Mononuclear cell (primary cell): Measurements from ENCODE around the gene FOXC2. TPM values are rescaled to one million over a fixed set of nuclear protein-coding genes. Genes with fewer than 3 reads are reported as not detected.

Experiments
- H3K27me3 ChIP-seq: 2 replicates; pipeline ENCODE4 v1.6.0; 2011; ENCODE audit warnings: low read length, control low read depth; ENCODE audit not compliant: insufficient read depth
- H3K4me1 ChIP-seq: 2 replicates; pipeline ENCODE4 v1.5.1; 2011; ENCODE audit warnings: mild to moderate bottlenecking, low read length, control low read depth; ENCODE audit not compliant: insufficient read depth
- H3K4me3 ChIP-seq: 2 replicates; pipeline ENCODE4 v1.5.1; 2011; ENCODE audit warnings: mild to moderate bottlenecking, low read length, moderate library complexity
- H3K9me3 ChIP-seq: 2 replicates; pipeline ENCODE4 v1.5.1; 2011; ENCODE audit warnings: low read depth, mild to moderate bottlenecking, control low read depth, low read length
- total RNA-seq: library from RNA; depleted of rRNA; stranded (reverse); fragments of >200 nt; gene quantifications from one replicate; pipeline ENCODE4 v1.2.3, GENCODE V29; 2012

FOXC2 gene
- total RNA-seq, 1 donor, result not detected

DNA sequence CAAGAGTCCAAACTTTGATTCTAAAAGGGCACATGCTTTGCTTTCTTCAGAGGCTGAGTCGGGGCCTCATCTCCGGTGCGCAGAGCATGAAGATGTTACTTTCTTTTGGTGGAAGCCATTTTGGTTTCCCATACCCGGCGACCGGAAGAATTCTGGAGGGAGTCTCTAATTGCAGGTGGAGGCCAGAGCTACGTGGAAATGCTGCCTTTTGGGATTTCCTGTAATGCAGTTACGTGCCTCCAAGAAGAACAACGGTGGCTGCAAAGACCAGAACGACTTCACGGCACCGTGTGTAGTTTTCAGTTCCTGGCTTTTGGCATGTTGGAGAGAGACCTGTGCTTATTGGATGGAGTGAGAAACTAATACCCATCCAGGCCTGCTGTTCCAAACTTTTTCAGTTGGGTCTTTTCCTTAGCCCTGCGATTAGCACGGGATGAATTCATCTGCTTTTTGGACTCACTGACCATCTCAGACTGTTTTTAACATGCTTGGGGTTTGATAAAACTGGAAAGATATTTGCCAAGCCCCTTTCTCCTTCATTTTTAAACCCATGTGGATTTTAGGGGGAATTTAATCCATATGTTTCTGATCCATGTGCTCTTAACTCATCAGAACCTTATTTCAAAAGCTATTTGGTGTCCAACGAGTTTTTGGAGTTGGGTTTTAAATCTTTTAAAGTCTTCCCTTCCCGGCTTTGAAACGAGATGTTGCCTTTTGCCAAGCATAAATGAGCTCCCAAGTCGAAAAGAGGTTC is 30.7 kb downstream of the FOXC2 start:
- Histone ChIP-seq H3K4me3 (no peak overlapping the region), H3K4me1 (no peaks in the 10 kb centered on the region), H3K9me3 (no peaks in the 10 kb centered on the region), H3K27me3 (peaks cover 10% of the 10 kb centered on the region)

- H3K9me3 ChIP-seq, result no peaks in the 10 kb centered on the region
- no peak overlapping the region for H3K4me3 ChIP-seq
- no peaks in the 10 kb centered on the region for H3K4me1 ChIP-seq
- peaks cover 7% of the 10 kb centered on the region for H3K27me3 ChIP-seq
These were observed 31.4 kb downstream of the FOXC2 start for GRCh38 chr16:86597880-86598606.

GRCh38 chr16:86598607-86599565 is 32.3 kb downstream of the FOXC2 start:
- Histone ChIP-seq H3K27me3 (peaks cover 3% of the 10 kb centered on the region), H3K9me3 (no peaks in the 10 kb centered on the region), H3K4me1 (no peaks in the 10 kb centered on the region), H3K4me3 (no peak overlapping the region)

DNA sequence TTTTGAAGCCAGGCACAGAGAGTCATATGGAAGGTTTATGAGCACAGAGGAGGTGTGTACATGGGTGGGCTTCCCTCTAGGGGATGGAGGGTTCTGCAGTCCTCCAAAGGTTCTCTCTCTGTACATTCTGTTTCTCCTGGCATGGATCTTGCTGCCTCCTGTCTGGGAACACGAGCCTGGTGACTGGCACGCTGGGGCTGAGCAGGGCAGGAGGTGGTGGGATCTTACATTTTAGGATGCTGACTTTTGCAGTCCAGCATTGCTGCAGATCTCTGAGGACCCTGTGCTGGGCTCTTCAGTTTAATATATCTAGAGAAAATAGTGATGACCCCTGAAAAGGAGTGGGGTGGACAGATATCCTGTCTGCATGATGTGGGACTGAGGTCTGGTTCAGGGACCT is 34.7 kb downstream of the FOXC2 start:
- H3K27me3 ChIP-seq, result peaks cover 3% of the 10 kb centered on the region

DNA sequence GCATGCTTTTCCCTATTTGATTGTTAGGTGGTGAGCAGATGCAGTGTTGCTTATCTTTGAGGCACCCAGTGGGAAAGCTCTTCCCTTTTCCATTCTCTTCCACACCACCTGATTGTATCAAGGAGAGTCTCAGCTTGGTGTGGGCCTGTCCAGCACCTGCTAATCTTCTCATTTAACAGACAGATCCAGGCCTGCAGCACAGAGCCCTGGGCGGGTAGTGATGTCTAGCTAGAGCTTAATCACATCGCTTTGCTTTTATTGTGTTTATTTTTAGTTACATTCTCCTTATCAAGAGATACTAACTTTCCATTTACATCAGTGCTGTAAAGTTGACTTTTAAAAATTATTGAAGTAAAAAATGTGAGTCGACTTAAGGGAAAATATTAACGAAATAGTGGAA is 35.9 kb downstream of the FOXC2 start:
- H3K27me3 ChIP-seq, result peaks cover 3% of the 10 kb centered on the region
- no peak overlapping the region for H3K4me3 ChIP-seq
- no peaks in the 10 kb centered on the region for H3K9me3 ChIP-seq
- peaks cover 6% of the 10 kb centered on the region for H3K4me1 ChIP-seq

More for the DNA sequence above, 34.7 kb downstream of the FOXC2 start:
- no peak overlapping the region for H3K4me3 ChIP-seq
- no peaks in the 10 kb centered on the region for H3K9me3 ChIP-seq
- H3K4me1 ChIP-seq, result peaks cover 6% of the 10 kb centered on the region

DNA sequence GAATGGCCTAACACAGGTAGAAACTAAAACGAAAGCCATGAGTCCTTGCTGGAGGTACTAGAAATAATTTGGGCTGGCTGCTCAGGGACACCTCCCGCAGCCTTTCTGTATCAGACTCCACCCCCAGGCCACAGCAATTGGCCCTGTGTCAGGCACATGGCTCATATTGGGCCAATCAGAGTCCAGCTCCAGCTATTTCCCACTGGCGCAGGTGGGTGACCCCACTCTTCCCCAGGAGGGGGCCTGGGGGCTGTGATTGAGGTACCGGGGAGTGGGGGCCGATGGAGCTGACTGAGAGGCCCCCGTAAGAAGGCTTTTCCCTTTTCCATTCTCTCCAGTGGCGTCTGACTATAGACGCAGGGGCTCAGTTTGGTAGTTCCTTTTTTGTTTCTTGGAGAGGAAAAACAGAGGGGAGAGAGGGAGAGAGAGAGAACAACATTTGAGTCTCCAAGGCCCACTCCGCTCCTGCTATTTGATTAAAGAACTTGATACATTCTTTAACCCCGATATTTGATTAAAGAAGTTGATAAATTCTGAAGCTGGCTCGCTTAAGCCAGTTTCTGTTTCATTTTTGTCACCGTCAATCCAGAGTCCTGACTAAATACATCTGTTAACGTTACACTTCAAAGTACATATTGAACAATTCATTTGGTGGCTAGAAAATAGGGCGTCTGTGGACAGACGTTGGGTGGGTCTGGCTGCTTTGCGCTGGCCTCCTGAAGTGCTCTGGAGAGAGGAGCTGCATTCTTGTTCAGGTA is 38.0 kb downstream of the FOXC2 start:
- Histone ChIP-seq H3K4me1 (peaks cover 6% of the 10 kb centered on the region), H3K4me3 (peak overlapping the region; percentile 50), H3K9me3 (no peaks in the 10 kb centered on the region), H3K27me3 (peaks cover 3% of the 10 kb centered on the region)

- Histone ChIP-seq H3K4me1 (peaks cover 6% of the 10 kb centered on the region), H3K4me3 (no peak overlapping the region), H3K9me3 (no peaks in the 10 kb centered on the region), H3K27me3 (peaks cover 3% of the 10 kb centered on the region)
These were observed 39.3 kb downstream of the FOXC2 start for GRCh38 chr16:86605950-86606349.

DNA sequence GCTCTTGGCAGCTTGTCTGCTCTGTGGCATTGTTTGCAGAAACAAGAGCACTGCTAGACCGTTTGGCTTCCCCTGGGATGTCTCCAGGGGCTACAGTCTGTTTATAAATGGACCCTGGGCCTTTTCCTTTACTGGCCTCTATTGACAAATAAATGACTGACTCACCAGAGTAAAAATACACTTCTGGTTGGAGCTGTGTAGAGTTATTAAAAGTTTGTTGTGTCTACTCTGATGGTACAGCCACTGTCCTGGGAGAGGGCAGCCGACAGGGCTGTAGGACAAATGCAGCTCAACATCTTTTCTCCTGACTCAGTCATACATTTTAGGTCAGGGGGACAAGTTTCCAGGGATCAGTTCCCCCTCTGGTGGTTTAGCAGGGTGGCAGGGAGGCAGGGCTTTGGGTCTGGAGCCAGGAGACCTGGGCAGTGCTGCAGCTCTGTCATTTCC is 41.7 kb downstream of the FOXC2 start:
- Histone ChIP-seq H3K4me1 (peaks cover 6% of the 10 kb centered on the region), H3K4me3 (no peak overlapping the region), H3K27me3 (no peaks in the 10 kb centered on the region), H3K9me3 (no peaks in the 10 kb centered on the region)

GRCh38 chr16:86609115-86609514 is 42.5 kb downstream of the FOXC2 start:
- Histone ChIP-seq H3K27me3 (no peaks in the 10 kb centered on the region), H3K9me3 (no peaks in the 10 kb centered on the region), H3K4me1 (peaks cover 6% of the 10 kb centered on the region), H3K4me3 (no peak overlapping the region)

- Histone ChIP-seq H3K27me3 (no peaks in the 10 kb centered on the region), H3K9me3 (no peaks in the 10 kb centered on the region), H3K4me3 (no peak overlapping the region), H3K4me1 (peaks cover 6% of the 10 kb centered on the region)
These were observed 43.0 kb downstream of the FOXC2 start for GRCh38 chr16:86609661-86610060.

- Histone ChIP-seq H3K4me3 (no peak overlapping the region), H3K9me3 (no peaks in the 10 kb centered on the region), H3K4me1 (no peaks in the 10 kb centered on the region), H3K27me3 (no peaks in the 10 kb centered on the region)
These were observed 44.3 kb downstream of the FOXC2 start for GRCh38 chr16:86610779-86611524.

DNA sequence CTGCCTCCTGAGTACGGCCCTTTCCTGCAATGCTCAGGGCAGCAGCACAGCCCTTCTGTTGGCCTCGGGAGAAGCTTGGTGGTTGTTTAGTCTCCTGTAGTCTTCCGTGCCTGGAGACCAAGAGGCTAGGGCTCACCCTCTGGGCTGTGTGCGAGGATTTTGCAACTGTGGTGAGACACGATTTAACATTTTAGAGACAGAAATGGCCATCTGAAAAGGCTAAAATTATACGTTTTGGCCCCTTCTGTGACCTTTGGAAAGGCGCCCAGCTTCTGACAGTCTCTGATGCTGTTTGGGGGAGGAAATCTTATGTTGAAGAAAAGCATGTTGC is 44.9 kb downstream of the FOXC2 start:
- no peaks in the 10 kb centered on the region for H3K4me1 ChIP-seq
- H3K27me3 ChIP-seq, result no peaks in the 10 kb centered on the region
- no peaks in the 10 kb centered on the region for H3K9me3 ChIP-seq
- no peak overlapping the region for H3K4me3 ChIP-seq

- no peaks in the 10 kb centered on the region for H3K27me3 ChIP-seq
- no peaks in the 10 kb centered on the region for H3K4me1 ChIP-seq
- no peak overlapping the region for H3K4me3 ChIP-seq
- H3K9me3 ChIP-seq, result no peaks in the 10 kb centered on the region
These were observed 45.3 kb downstream of the FOXC2 start for GRCh38 chr16:86611941-86612340.

DNA sequence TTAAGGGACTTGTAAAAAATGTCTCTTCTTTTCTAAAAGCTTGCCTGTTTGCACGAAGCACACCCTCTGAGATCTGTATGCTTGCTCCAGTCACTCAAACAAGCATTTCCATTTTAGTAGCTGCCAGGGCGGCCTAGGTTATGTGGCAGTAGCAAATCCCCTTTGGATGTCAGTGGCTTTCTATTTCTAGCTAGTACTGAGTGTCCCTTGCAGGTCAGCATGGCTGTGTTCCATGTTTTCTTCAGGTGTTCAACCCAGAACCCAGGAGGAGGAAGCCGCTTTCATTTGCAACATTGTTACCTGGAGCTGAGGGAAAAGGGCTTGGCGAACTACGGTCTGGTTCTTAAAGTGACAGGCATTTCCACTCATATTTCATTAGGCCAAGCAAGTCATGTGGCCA is 48.1 kb downstream of the FOXC2 start:
- H3K9me3 ChIP-seq, result no peaks in the 10 kb centered on the region
- H3K4me1 ChIP-seq, result no peaks in the 10 kb centered on the region
- H3K4me3 ChIP-seq, result no peak overlapping the region
- H3K27me3 ChIP-seq, result no peaks in the 10 kb centered on the region
